Parathyroid adenoma (tissue), 2 donors: ENCODE results near the gene PROM1.

Source experiments
- H2AFZ ChIP-seq: fragments of 300-600 bp; sonication (generic); one replicate; pipeline ENCODE4 v1.7.0; 2017; ENCODE audit warnings: antibody characterized with exemption, mild to moderate bottlenecking
- H3K27ac ChIP-seq: fragments of 300-600 bp; sonication (generic); one replicate; pipeline ENCODE4 v1.7.0; 2017
- H3K27me3 ChIP-seq: fragments of 300-600 bp; sonication (generic); one replicate; pipeline ENCODE4 v1.7.0; 2017; ENCODE audit warnings: low read length; ENCODE audit not compliant: control insufficient read depth, insufficient read depth
- H3K36me3 ChIP-seq: fragments of 300-600 bp; sonication (generic); one replicate; pipeline ENCODE4 v1.7.0; 2017; ENCODE audit warnings: low read length; ENCODE audit not compliant: control insufficient read depth, insufficient read depth
- H3K4me1 ChIP-seq: fragments of 300-600 bp; sonication (generic); one replicate; pipeline ENCODE4 v1.7.0; 2017; ENCODE audit warnings: control low read depth
- H3K4me2 ChIP-seq: fragments of 300-600 bp; sonication (generic); one replicate; pipeline ENCODE4 v1.7.0; 2017; ENCODE audit warnings: low read length
- H3K4me3 ChIP-seq: fragments of 300-600 bp; sonication (generic); one replicate; pipeline ENCODE4 v1.7.0; 2017; ENCODE audit warnings: low read depth, low read length
- H3K79me2 ChIP-seq: fragments of 300-600 bp; sonication (generic); one replicate; pipeline ENCODE4 v1.7.0; 2017; ENCODE audit warnings: control low read depth
- H3K9ac ChIP-seq: fragments of 300-600 bp; sonication (generic); one replicate; pipeline ENCODE4 v1.7.0; 2017; ENCODE audit warnings: mild to moderate bottlenecking
- H3K9me3 ChIP-seq: fragments of 300-600 bp; sonication (generic); one replicate; pipeline ENCODE4 v1.7.0; 2017; ENCODE audit warnings: low read length; ENCODE audit not compliant: control insufficient read depth
- CTCF ChIP-seq: fragments of 300-600 bp; sonication (generic); IDR thresholded peaks from one replicate; pipeline ENCODE4 v1.7.0; 2017; ENCODE audit warnings: antibody characterized with exemption, mild to moderate bottlenecking
- donor health status: primary hyperparathyroidism.

The PROM1 gene

GRCh38 chr4:15971068-15971801, 112.6 kb downstream of the PROM1 start:
- Histone ChIP-seq H3K9me3 (no peaks in the 10 kb centered on the region), H3K4me2 (no peak overlapping the region), H3K9ac (no peak overlapping the region), H3K79me2 (no peaks in the 10 kb centered on the region), H3K27me3 (no peaks in the 10 kb centered on the region), H3K4me3 (no peak overlapping the region), H2AFZ (no peak overlapping the region), H3K4me1 (no peaks in the 10 kb centered on the region), H3K36me3 (no peaks in the 10 kb centered on the region), H3K27ac (no peak overlapping the region)
- no peak for TF ChIP-seq CTCF

GRCh38 chr4:15968551-15969300, 115.1 kb downstream of the PROM1 start:
- Histone ChIP-seq H3K9me3 (no peaks in the 10 kb centered on the region), H3K9ac (no peak overlapping the region), H3K4me2 (no peak overlapping the region), H3K4me1 (no peaks in the 10 kb centered on the region), H3K36me3 (no peaks in the 10 kb centered on the region), H2AFZ (no peak overlapping the region), H3K27me3 (no peaks in the 10 kb centered on the region), H3K4me3 (no peak overlapping the region), H3K79me2 (no peaks in the 10 kb centered on the region), H3K27ac (no peak overlapping the region)
- TF ChIP-seq CTCF, result no peak

GRCh38 chr4:15965325-15965724, 118.5 kb downstream of the PROM1 start:
- Histone ChIP-seq H3K4me2 (no peak overlapping the region), H3K9me3 (no peaks in the 10 kb centered on the region)

GRCh38 chr4:15964159-15964558, 119.7 kb downstream of the PROM1 start:
- Histone ChIP-seq H3K79me2 (no peaks in the 10 kb centered on the region), H3K4me1 (no peaks in the 10 kb centered on the region), H2AFZ (no peak overlapping the region), H3K27ac (no peak overlapping the region), H3K9ac (no peak overlapping the region), H3K9me3 (no peaks in the 10 kb centered on the region), H3K27me3 (no peaks in the 10 kb centered on the region), H3K4me3 (no peak overlapping the region), H3K4me2 (no peak overlapping the region), H3K36me3 (no peaks in the 10 kb centered on the region)
- no peak for TF ChIP-seq CTCF

More at GRCh38 chr4:15965325-15965724, 118.5 kb downstream of the PROM1 start:
- Histone ChIP-seq H2AFZ (no peak overlapping the region), H3K27me3 (no peaks in the 10 kb centered on the region), H3K36me3 (no peaks in the 10 kb centered on the region), H3K27ac (no peak overlapping the region), H3K4me1 (no peaks in the 10 kb centered on the region), H3K4me3 (no peak overlapping the region), H3K79me2 (no peaks in the 10 kb centered on the region), H3K9ac (no peak overlapping the region)
- TF ChIP-seq CTCF, result no peak
